Measurements from ENCODE around the gene NCAPD3. TPM values are rescaled to one million over a fixed set of nuclear protein-coding genes. Genes with fewer than 3 reads are reported as not detected.

Gene NCAPD3
- total RNA-seq, 1 experiment from 2014 or later: 63.0 TPM

DNA sequence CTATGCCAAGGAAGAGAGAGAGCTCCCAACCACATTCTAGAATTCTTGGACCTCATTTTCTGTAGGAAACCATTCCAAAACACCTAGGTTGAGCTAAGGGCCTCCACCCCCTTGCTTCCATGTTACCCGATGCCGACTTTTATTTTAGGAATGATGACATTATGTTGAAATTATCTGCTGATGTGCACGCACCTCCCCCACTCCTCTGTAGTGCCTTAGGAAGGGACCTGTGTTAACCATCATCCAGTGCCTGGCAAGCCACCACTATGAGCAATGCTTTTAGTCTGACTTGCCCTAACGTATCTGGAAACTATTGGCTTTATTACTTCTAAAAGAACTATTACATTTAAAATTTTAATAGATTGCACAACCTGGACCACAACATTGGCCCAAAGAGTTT, 42.1 kb downstream of the NCAPD3 start (continued):
- TF ChIP-seq ZNF317 (CRISPR knock-in tag; IDR thresholded peaks at IDR 0.05; ENCODE audit: borderline replicate concordance, low read depth): no peak
- no peak for TF ChIP-seq ATF1 (CRISPR knock-in tag; IDR thresholded peaks at IDR 0.05)
- no peak for TF ChIP-seq RORB (CRISPR knock-in tag; IDR thresholded peaks at IDR 0.05)

DNA sequence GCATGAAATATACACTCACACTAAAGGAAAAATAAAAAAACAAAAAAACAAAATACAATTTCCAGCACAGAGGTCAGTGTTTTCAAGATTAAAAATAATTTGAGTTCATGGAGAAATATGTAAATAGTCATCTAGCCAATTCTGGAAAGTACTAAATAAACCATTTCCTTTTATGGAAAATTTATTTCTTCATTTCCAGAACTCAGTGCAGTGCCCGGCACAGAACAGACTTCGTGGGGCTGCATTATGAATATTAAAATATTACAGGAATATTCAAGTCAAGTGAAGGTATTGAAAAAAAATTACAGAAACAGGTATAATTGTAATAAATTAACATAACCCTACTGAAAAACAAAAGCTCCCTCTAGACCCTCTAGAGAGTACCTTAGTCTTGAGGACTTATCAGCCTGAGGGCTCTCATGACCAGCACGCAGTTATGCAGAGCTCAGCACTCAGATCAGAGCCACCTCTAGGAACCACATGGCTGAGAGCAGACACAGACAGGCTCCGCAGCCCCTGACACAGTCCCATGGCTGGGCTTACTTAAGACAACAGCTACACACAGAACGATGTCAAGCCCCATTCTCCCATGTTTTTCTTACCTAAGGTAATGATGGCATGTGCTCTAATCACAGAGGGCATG, 45.6 kb downstream of the NCAPD3 start:
- peaks cover 65% of the 10 kb centered on the region for H3K36me3 Mint-ChIP-seq
- ChIA-PET POLR2A (no interaction called here), CTCF (no interaction called here)
- TF ChIP-seq SMAD4 (CRISPR knock-in tag; IDR thresholded peaks at IDR 0.05) (no peak), JUN (CRISPR knock-in tag; IDR thresholded peaks at IDR 0.05) (no peak), SOX15 (CRISPR knock-in tag; IDR thresholded peaks at IDR 0.05) (no peak)
- TF ChIP-seq, protein P1, sequence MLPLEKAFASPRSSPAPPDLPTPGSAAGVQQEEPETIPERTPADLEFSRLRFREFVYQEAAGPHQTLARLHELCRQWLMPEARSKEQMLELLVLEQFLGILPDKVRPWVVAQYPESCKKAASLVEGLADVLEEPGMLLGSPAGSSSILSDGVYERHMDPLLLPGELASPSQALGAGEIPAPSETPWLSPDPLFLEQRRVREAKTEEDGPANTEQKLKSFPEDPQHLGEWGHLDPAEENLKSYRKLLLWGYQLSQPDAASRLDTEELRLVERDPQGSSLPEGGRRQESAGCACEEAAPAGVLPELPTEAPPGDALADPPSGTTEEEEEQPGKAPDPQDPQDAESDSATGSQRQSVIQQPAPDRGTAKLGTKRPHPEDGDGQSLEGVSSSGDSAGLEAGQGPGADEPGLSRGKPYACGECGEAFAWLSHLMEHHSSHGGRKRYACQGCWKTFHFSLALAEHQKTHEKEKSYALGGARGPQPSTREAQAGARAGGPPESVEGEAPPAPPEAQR (CRISPR knock-in tag; IDR thresholded peaks at IDR 0.05): no peak
- TF ChIP-seq, protein P2, sequence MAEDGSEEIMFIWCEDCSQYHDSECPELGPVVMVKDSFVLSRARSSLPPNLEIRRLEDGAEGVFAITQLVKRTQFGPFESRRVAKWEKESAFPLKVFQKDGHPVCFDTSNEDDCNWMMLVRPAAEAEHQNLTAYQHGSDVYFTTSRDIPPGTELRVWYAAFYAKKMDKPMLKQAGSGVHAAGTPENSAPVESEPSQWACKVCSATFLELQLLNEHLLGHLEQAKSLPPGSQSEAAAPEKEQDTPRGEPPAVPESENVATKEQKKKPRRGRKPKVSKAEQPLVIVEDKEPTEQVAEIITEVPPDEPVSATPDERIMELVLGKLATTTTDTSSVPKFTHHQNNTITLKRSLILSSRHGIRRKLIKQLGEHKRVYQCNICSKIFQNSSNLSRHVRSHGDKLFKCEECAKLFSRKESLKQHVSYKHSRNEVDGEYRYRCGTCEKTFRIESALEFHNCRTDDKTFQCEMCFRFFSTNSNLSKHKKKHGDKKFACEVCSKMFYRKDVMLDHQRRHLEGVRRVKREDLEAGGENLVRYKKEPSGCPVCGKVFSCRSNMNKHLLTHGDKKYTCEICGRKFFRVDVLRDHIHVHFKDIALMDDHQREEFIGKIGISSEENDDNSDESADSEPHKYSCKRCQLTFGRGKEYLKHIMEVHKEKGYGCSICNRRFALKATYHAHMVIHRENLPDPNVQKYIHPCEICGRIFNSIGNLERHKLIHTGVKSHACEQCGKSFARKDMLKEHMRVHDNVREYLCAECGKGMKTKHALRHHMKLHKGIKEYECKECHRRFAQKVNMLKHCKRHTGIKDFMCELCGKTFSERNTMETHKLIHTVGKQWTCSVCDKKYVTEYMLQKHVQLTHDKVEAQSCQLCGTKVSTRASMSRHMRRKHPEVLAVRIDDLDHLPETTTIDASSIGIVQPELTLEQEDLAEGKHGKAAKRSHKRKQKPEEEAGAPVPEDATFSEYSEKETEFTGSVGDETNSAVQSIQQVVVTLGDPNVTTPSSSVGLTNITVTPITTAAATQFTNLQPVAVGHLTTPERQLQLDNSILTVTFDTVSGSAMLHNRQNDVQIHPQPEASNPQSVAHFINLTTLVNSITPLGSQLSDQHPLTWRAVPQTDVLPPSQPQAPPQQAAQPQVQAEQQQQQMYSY (CRISPR knock-in tag; IDR thresholded peaks at IDR 0.05): no peak
- TF ChIP-seq, protein P3, sequence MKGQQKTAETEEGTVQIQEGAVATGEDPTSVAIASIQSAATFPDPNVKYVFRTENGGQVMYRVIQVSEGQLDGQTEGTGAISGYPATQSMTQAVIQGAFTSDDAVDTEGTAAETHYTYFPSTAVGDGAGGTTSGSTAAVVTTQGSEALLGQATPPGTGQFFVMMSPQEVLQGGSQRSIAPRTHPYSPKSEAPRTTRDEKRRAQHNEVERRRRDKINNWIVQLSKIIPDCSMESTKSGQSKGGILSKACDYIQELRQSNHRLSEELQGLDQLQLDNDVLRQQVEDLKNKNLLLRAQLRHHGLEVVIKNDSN (CRISPR knock-in tag; IDR thresholded peaks at IDR 0.05): no peak
- no peaks in the 10 kb centered on the region for H3K27me3 Mint-ChIP-seq (ENCODE audit: low read depth)
- no peaks in the 10 kb centered on the region for H3K9me3 Mint-ChIP-seq
- no peaks in the 10 kb centered on the region for H3K4me1 Mint-ChIP-seq
- no peak overlapping the region for H3K27ac Mint-ChIP-seq
- ATAC-seq: no peak
- no peak for DNase-seq (ENCODE audit: low spot score)
- H3K4me3 Mint-ChIP-seq: no peak overlapping the region

DNA sequence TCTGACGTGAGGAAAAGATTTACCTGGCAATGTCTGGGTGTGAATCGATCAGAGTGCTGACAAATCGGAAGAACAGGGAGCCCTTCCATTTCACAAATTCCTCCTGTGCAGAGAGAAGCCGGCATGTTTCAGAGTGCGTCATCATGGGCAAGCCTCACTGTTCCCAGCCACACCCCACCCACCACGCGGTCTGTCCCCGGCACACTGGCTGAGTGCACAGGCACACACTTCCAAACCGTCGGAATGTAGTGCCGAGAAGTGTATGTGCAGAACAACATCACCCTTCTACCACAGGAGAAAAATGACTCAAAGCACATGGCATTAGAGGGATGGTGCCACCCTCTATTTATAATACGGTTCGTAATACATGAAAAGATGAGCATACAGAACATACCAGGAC, 47.5 kb downstream of the NCAPD3 start:
- no peaks in the 10 kb centered on the region for H3K4me1 Mint-ChIP-seq
- peaks cover 82% of the 10 kb centered on the region for H3K36me3 Mint-ChIP-seq
- POLR2A ChIA-PET: no interaction called here
- ATAC-seq (no peak), DNase-seq (ENCODE audit: low spot score) (no peak)
- TF ChIP-seq PRRX2 (CRISPR knock-in tag; IDR thresholded peaks at IDR 0.05) (no peak), OVOL2 (CRISPR knock-in tag; IDR thresholded peaks at IDR 0.05; ENCODE audit: borderline replicate concordance) (no peak), FOXP1 (CRISPR knock-in tag; IDR thresholded peaks at IDR 0.05; ENCODE audit: borderline replicate concordance) (no peak), TCF7 (CRISPR knock-in tag; IDR thresholded peaks at IDR 0.05; ENCODE audit: low read depth) (no peak), IRF2 (CRISPR knock-in tag; IDR thresholded peaks at IDR 0.05; ENCODE audit: borderline replicate concordance, low read depth) (no peak)
- TF ChIP-seq, protein P4, sequence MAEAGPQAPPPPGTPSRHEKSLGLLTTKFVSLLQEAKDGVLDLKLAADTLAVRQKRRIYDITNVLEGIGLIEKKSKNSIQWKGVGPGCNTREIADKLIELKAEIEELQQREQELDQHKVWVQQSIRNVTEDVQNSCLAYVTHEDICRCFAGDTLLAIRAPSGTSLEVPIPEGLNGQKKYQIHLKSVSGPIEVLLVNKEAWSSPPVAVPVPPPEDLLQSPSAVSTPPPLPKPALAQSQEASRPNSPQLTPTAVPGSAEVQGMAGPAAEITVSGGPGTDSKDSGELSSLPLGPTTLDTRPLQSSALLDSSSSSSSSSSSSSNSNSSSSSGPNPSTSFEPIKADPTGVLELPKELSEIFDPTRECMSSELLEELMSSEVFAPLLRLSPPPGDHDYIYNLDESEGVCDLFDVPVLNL (CRISPR knock-in tag; IDR thresholded peaks at IDR 0.05; ENCODE audit: borderline replicate concordance, low read depth): no peak
- TF ChIP-seq, protein P5, sequence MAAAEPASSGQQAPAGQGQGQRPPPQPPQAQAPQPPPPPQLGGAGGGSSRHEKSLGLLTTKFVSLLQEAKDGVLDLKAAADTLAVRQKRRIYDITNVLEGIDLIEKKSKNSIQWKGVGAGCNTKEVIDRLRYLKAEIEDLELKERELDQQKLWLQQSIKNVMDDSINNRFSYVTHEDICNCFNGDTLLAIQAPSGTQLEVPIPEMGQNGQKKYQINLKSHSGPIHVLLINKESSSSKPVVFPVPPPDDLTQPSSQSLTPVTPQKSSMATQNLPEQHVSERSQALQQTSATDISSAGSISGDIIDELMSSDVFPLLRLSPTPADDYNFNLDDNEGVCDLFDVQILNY (CRISPR knock-in tag; IDR thresholded peaks at IDR 0.05): no peak
- TF ChIP-seq, protein P6, sequence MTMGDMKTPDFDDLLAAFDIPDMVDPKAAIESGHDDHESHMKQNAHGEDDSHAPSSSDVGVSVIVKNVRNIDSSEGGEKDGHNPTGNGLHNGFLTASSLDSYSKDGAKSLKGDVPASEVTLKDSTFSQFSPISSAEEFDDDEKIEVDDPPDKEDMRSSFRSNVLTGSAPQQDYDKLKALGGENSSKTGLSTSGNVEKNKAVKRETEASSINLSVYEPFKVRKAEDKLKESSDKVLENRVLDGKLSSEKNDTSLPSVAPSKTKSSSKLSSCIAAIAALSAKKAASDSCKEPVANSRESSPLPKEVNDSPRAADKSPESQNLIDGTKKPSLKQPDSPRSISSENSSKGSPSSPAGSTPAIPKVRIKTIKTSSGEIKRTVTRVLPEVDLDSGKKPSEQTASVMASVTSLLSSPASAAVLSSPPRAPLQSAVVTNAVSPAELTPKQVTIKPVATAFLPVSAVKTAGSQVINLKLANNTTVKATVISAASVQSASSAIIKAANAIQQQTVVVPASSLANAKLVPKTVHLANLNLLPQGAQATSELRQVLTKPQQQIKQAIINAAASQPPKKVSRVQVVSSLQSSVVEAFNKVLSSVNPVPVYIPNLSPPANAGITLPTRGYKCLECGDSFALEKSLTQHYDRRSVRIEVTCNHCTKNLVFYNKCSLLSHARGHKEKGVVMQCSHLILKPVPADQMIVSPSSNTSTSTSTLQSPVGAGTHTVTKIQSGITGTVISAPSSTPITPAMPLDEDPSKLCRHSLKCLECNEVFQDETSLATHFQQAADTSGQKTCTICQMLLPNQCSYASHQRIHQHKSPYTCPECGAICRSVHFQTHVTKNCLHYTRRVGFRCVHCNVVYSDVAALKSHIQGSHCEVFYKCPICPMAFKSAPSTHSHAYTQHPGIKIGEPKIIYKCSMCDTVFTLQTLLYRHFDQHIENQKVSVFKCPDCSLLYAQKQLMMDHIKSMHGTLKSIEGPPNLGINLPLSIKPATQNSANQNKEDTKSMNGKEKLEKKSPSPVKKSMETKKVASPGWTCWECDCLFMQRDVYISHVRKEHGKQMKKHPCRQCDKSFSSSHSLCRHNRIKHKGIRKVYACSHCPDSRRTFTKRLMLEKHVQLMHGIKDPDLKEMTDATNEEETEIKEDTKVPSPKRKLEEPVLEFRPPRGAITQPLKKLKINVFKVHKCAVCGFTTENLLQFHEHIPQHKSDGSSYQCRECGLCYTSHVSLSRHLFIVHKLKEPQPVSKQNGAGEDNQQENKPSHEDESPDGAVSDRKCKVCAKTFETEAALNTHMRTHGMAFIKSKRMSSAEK (CRISPR knock-in tag; IDR thresholded peaks at IDR 0.05; ENCODE audit: borderline replicate concordance): no peak
- TF ChIP-seq, protein P7, sequence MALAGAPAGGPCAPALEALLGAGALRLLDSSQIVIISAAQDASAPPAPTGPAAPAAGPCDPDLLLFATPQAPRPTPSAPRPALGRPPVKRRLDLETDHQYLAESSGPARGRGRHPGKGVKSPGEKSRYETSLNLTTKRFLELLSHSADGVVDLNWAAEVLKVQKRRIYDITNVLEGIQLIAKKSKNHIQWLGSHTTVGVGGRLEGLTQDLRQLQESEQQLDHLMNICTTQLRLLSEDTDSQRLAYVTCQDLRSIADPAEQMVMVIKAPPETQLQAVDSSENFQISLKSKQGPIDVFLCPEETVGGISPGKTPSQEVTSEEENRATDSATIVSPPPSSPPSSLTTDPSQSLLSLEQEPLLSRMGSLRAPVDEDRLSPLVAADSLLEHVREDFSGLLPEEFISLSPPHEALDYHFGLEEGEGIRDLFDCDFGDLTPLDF (CRISPR knock-in tag; IDR thresholded peaks at IDR 0.05): no peak
- H3K27ac Mint-ChIP-seq: no peak overlapping the region; the same call in 1 of the 2 replicates
- peaks cover 14% of the 10 kb centered on the region for H3K9me3 Mint-ChIP-seq
- H3K27me3 Mint-ChIP-seq (ENCODE audit: low read depth): no peaks in the 10 kb centered on the region
- CTCF ChIA-PET: no interaction called here
- no peak overlapping the region for H3K4me3 Mint-ChIP-seq
